Measurements from ENCODE around the gene TM4SF18. TPM values are rescaled to one million over a fixed set of nuclear protein-coding genes. Genes with fewer than 3 reads are reported as not detected.
A peak's percentile ranks its signal among the peaks of the same experiment; 100 is the strongest.

TM4SF18 gene
- total and polyA plus RNA-seq, 11 donors, result 4.5 to 19.9 (median 8.9) TPM

GRCh38 chr3:149366941-149367840 lies 33.8 kb upstream of the TM4SF18 start:
- ATAC-seq (peak; percentile 10 to 85 (median 78)), DNase-seq (no peak)
- H3K4me1 ChIP-seq, result peaks cover 0 to 37% (median 16%) of the 10 kb centered on the region in 12 donors
- H3K36me3 ChIP-seq, result peaks cover 0 to 40% (median 16%) of the 10 kb centered on the region in 9 donors
- no peak overlapping the region for H3K4me3 ChIP-seq
- H3K27me3 ChIP-seq, result no peaks in the 10 kb centered on the region
- 53 to 68% (median 63%) methylated on average over 3 of the region's 3 CpGs for WGBS, 4 donors
- H3K9me3 ChIP-seq, result no peaks in the 10 kb centered on the region
- TF ChIP-seq, protein P1, sequence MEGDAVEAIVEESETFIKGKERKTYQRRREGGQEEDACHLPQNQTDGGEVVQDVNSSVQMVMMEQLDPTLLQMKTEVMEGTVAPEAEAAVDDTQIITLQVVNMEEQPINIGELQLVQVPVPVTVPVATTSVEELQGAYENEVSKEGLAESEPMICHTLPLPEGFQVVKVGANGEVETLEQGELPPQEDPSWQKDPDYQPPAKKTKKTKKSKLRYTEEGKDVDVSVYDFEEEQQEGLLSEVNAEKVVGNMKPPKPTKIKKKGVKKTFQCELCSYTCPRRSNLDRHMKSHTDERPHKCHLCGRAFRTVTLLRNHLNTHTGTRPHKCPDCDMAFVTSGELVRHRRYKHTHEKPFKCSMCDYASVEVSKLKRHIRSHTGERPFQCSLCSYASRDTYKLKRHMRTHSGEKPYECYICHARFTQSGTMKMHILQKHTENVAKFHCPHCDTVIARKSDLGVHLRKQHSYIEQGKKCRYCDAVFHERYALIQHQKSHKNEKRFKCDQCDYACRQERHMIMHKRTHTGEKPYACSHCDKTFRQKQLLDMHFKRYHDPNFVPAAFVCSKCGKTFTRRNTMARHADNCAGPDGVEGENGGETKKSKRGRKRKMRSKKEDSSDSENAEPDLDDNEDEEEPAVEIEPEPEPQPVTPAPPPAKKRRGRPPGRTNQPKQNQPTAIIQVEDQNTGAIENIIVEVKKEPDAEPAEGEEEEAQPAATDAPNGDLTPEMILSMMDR (IDR thresholded peaks at IDR 0.05), result no peak
- TF ChIP-seq POLR2A (IDR thresholded peaks at IDR 0.05), result no peak
- H3K27ac ChIP-seq, result peak overlapping the region in 7 of 12 donors; percentile 8 to 56 (median 41)
- intact Hi-C loops (cut with DNase I), result no loop called here

- Histone ChIP-seq H3K4me3 (no peak overlapping the region), H3K27me3 (no peaks in the 10 kb centered on the region), H3K4me1 (peaks cover 0 to 26% (median 7%) of the 10 kb centered on the region in 12 donors), H3K36me3 (peaks cover 0 to 28% (median 6%) of the 10 kb centered on the region in 9 donors), H3K9me3 (no peaks in the 10 kb centered on the region), H3K27ac (no peak overlapping the region)
- 90 to 93% (median 92%) methylated on average over 2 of the region's 2 CpGs for WGBS, 4 donors
- no peak for DNase-seq
- intact Hi-C loops (cut with DNase I), result no loop called here
- TF ChIP-seq, protein P1 (IDR thresholded peaks at IDR 0.05), result no peak
- TF ChIP-seq POLR2A (IDR thresholded peaks at IDR 0.05), result no peak
- no peak for ATAC-seq
Measured at GRCh38 chr3:149366031-149366430, 32.6 kb upstream of the TM4SF18 start.

DNA sequence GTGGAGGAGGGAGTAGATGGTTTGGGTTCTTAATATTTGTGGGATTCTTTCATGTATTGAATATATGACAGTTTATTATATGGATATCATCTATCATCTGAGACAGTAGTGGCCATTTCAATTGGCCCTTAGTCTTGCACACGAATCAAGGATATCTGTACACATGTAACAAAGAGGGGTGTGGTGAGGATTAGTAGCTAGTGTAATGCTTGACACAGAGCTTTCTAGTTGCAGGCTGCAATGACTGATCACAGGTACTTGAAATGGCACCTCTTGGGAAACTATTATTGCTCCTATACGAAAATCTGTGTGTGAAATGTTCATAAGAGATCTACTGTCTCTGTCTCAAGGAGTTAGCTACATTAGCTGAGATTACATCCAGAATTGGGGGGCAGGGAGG lies 31.2 kb upstream of the TM4SF18 start:
- intact Hi-C loops (cut with DNase I), result no loop called here
- peaks cover 0 to 12% (median 2%) of the 10 kb centered on the region in 12 donors for H3K4me1 ChIP-seq
- TF ChIP-seq, protein P1 (IDR thresholded peaks at IDR 0.05), result no peak
- no peak for TF ChIP-seq POLR2A (IDR thresholded peaks at IDR 0.05)
- ATAC-seq (no peak), DNase-seq (no peak)
- H3K27me3 ChIP-seq, result no peaks in the 10 kb centered on the region
- 81 to 91% (median 89%) methylated on average over 2 of the region's 2 CpGs for WGBS, 4 donors
- no peak overlapping the region for H3K4me3 ChIP-seq
- peaks cover 0 to 14% (median 2%) of the 10 kb centered on the region in 9 donors for H3K36me3 ChIP-seq
- no peak overlapping the region for H3K27ac ChIP-seq
- no peaks in the 10 kb centered on the region for H3K9me3 ChIP-seq

DNA sequence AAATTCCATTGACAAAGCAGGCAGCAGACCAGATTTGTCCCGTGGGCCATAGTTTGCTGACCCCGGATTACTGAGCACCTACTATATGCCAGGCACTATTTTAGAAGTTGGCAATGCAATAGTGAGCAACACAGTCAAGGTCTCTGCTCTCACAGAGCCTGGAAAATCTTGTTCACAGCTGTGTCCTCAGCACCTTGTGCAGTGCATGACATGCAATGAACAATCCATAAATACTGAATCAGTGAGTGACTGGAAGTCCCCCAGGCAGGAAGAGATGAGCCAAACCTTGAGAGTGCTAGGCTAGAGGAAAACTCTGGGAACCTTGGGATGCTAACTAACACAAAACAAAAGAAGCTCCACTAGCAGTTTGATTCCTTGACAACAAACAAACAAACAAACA lies 29.6 kb upstream of the TM4SF18 start:
- DNase-seq (no peak), ATAC-seq (peak in 1 of 4 donors; percentile 31)
- TF ChIP-seq POLR2A (IDR thresholded peaks at IDR 0.05), result no peak
- TF ChIP-seq, protein P1 (IDR thresholded peaks at IDR 0.05), result no peak
- no peaks in the 10 kb centered on the region for H3K9me3 ChIP-seq
- peaks cover 0 to 9% (median 0%) of the 10 kb centered on the region in 12 donors for H3K4me1 ChIP-seq
- H3K36me3 ChIP-seq, result no peaks in the 10 kb centered on the region
- H3K27ac ChIP-seq, result no peak overlapping the region
- H3K27me3 ChIP-seq, result no peaks in the 10 kb centered on the region
- 83 to 89% (median 87%) methylated on average over 2 of the region's 2 CpGs for WGBS, 4 donors
- no peak overlapping the region for H3K4me3 ChIP-seq
- intact Hi-C loops (cut with DNase I), result no loop called here
